ENCODE data around the gene KPNB1.
A peak's percentile ranks its signal among the peaks of the same experiment; 100 is the strongest.

DNA sequence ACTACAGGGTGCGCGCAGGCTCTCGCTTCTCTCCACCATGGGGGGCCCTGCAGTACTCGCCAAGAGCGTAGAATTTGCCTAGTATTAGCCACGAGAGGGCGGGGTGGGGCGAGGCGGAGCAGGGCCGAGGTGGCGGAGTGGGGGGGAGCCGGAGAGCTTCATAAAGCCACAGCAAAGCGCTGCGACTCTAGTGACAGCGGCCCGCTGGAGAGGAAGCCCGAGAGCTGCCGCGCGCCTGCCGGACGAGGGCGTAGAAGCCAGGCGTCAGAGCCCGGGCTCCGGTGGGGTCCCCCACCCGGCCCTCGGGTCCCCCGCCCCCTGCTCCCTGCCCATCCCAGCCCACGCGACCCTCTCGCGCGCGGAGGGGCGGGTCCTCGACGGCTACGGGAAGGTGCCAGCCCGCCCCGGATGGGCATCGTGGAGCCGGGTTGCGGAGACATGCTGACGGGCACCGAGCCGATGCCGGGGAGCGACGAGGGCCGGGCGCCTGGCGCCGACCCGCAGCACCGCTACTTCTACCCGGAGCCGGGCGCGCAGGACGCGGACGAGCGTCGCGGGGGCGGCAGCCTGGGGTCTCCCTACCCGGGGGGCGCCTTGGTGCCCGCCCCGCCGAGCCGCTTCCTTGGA is 83.4 kb downstream of the KPNB1 start, which contains the start of gene TBX21:
- TF ChIP-seq FOXM1 (IDR thresholded peaks at IDR 0.05; ENCODE audit: borderline replicate concordance, low read depth) (no peak), EP300 (IDR thresholded peaks at IDR 0.05; ENCODE audit: borderline replicate concordance) (no peak), YY1 (IDR thresholded peaks at IDR 0.05; ENCODE audit: low read depth) (no peak), RAD21 (IDR thresholded peaks at IDR 0.05; ENCODE audit: low read depth) (0 out of 2 replicates have a peak, but pooled peaks have one; percentile 3), ZBTB7A (IDR thresholded peaks at IDR 0.05; ENCODE audit: low read depth) (no peak), CEBPB (IDR thresholded peaks at IDR 0.05) (no peak)
- TF ChIP-seq, protein P1, sequence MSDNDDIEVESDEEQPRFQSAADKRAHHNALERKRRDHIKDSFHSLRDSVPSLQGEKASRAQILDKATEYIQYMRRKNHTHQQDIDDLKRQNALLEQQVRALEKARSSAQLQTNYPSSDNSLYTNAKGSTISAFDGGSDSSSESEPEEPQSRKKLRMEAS (IDR thresholded peaks at IDR 0.05) = no peak
- TF ChIP-seq, protein P2, sequence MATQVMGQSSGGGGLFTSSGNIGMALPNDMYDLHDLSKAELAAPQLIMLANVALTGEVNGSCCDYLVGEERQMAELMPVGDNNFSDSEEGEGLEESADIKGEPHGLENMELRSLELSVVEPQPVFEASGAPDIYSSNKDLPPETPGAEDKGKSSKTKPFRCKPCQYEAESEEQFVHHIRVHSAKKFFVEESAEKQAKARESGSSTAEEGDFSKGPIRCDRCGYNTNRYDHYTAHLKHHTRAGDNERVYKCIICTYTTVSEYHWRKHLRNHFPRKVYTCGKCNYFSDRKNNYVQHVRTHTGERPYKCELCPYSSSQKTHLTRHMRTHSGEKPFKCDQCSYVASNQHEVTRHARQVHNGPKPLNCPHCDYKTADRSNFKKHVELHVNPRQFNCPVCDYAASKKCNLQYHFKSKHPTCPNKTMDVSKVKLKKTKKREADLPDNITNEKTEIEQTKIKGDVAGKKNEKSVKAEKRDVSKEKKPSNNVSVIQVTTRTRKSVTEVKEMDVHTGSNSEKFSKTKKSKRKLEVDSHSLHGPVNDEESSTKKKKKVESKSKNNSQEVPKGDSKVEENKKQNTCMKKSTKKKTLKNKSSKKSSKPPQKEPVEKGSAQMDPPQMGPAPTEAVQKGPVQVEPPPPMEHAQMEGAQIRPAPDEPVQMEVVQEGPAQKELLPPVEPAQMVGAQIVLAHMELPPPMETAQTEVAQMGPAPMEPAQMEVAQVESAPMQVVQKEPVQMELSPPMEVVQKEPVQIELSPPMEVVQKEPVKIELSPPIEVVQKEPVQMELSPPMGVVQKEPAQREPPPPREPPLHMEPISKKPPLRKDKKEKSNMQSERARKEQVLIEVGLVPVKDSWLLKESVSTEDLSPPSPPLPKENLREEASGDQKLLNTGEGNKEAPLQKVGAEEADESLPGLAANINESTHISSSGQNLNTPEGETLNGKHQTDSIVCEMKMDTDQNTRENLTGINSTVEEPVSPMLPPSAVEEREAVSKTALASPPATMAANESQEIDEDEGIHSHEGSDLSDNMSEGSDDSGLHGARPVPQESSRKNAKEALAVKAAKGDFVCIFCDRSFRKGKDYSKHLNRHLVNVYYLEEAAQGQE (IDR thresholded peaks at IDR 0.05; ENCODE audit: low read depth) = no peak

Measured in Ishikawa (cell line).